Colonic mucosa (tissue), 4 donors: ENCODE measurements around the gene PIGB. TPM values are rescaled to one million over a fixed set of nuclear protein-coding genes. Genes with fewer than 3 reads are reported as not detected.
"Not testable (repeated sequence)": the region's sequence is repeated elsewhere in the genome, so short reads cannot be mapped to it uniquely, and the experiment has no call there.

Experiments
- DNase-seq: peaks from one replicate; pipeline ENCODE4 v3.0.0-alpha.2; 2020
- H3K27ac ChIP-seq: fragments of 200-600 bp; one replicate; pipeline ENCODE4 v1.8.0; 2021
- H3K27me3 ChIP-seq: fragments of 200-600 bp; one replicate; pipeline ENCODE4 v1.8.0; 2021
- H3K36me3 ChIP-seq: fragments of 200-600 bp; one replicate; pipeline ENCODE4 v1.8.0; 2021
- H3K4me1 ChIP-seq: fragments of 200-600 bp; one replicate; pipeline ENCODE4 v1.8.0; 2021; ENCODE audit warnings: mild to moderate bottlenecking
- H3K4me3 ChIP-seq: fragments of 200-600 bp; one replicate; pipeline ENCODE4 v1.8.0; 2021
- H3K9ac ChIP-seq, 2 donors: one replicate each; pipeline ENCODE4 v1.7.0; 2013; ENCODE audit warnings: control low read depth in 2 of 2, low read depth in 2 of 2, low read length in 2 of 2
- H3K9me3 ChIP-seq: fragments of 200-600 bp; one replicate; pipeline ENCODE4 v1.8.0; 2021
- intact Hi-C: fragments of 100-400 bp; cut with DNase I; formaldehyde crosslinking; loops from one replicate; pipeline ENCODE4 v1.14.1; 2022
- total RNA-seq, 2 donors: library from RNA; stranded (reverse); fragmentation: NEBNext Ultra II Directional in 1 of 2; extraction: Animal tissue kit (Norgen Biotek cat#: 25700) in 1 of 2; gene quantifications; one replicate each; pipeline ENCODE4 v1.2.1, GENCODE V29; 2021
- TF ChIP-seq, protein P1 (sequence below): fragments of 200-600 bp; IDR thresholded peaks from one replicate; pipeline ENCODE4 v1.8.0; 2022; ENCODE audit warnings: antibody characterized with exemption, mild to moderate bottlenecking
- donor health status: healthy.
- donor health status: DM: no; HTN: no; CAD: no.
- donor health status: DM: no; HTN: no; CAD: no.

The PIGB gene
- total RNA-seq, 2 donors from 2014 or later: 15.0 to 15.8 TPM

GRCh38 chr15:55279100-55279745 lies 39.8 kb upstream of the PIGB start:
- H3K9ac ChIP-seq: no peak overlapping the region
- peak overlapping the region; percentile 52 for H3K27ac ChIP-seq
- intact Hi-C loops: no loop called here
- no peak overlapping the region for H3K4me3 ChIP-seq
- H3K9me3 ChIP-seq: no peaks in the 10 kb centered on the region
- H3K4me1 ChIP-seq: no peaks in the 10 kb centered on the region
- TF ChIP-seq, protein P1, sequence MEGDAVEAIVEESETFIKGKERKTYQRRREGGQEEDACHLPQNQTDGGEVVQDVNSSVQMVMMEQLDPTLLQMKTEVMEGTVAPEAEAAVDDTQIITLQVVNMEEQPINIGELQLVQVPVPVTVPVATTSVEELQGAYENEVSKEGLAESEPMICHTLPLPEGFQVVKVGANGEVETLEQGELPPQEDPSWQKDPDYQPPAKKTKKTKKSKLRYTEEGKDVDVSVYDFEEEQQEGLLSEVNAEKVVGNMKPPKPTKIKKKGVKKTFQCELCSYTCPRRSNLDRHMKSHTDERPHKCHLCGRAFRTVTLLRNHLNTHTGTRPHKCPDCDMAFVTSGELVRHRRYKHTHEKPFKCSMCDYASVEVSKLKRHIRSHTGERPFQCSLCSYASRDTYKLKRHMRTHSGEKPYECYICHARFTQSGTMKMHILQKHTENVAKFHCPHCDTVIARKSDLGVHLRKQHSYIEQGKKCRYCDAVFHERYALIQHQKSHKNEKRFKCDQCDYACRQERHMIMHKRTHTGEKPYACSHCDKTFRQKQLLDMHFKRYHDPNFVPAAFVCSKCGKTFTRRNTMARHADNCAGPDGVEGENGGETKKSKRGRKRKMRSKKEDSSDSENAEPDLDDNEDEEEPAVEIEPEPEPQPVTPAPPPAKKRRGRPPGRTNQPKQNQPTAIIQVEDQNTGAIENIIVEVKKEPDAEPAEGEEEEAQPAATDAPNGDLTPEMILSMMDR: no peak
- H3K27me3 ChIP-seq: no peaks in the 10 kb centered on the region
- H3K36me3 ChIP-seq: no peaks in the 10 kb centered on the region
- no peak for DNase-seq

DNA sequence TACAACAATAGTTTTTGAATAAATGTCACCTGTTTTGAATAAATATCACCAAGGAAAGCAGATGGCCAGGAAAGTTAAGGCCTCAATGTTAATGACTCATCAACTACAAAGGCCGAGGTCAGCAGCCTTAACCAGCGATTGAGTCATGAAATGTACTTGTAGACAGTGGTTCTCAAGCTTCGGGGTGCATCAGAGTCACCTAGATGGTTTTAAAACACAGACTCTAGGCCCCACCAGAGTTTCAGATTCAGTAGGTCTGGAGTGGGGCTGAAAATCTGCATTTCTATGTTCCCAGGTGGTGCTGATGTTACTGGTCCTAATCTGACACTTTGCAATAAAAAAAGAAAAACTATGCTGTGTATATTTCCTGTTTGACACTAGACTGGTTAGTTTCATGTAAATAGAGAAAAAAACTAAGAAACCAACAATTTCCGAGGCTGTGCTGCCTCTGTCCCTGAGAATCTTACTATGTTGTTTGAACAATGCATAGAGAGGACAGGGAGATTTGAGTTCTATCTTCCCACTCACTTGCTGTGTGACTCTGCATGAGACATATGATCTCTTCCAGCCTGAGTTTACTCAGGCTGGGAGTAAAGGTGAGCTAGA lies 39.2 kb upstream of the PIGB start:
- no peaks in the 10 kb centered on the region for H3K4me1 ChIP-seq
- no peaks in the 10 kb centered on the region for H3K9me3 ChIP-seq
- TF ChIP-seq, protein P1: no peak
- H3K4me3 ChIP-seq: no peak overlapping the region
- H3K36me3 ChIP-seq: no peaks in the 10 kb centered on the region
- no peak overlapping the region for H3K9ac ChIP-seq
- H3K27me3 ChIP-seq: no peaks in the 10 kb centered on the region
- intact Hi-C loops: no loop called here
- DNase-seq: no peak
- peak overlapping the region; percentile 52 for H3K27ac ChIP-seq

DNA sequence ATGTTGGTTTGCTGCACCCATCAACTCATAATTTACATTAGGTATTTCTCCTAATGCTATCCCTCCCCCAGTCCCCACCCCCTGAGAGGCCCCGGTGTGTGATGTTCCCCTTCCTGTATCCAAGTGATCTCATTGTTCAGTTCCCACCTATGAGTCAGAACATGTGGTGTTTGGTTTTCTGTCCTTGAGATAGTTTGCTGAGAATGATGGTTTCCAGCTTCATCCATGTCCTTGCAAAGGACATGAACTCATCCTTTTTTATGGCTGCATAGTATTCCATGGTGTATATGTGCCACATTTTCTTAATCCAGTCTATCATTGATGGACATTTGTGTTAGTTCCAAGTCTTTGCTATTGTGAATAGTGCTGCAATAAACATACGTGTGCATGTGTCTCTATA lies 38.4 kb upstream of the PIGB start:
- H3K9me3 ChIP-seq, H3K36me3 ChIP-seq, H3K4me3 ChIP-seq, DNase-seq, H3K27me3 ChIP-seq, H3K9ac ChIP-seq, H3K4me1 ChIP-seq, intact Hi-C loops: not testable (repeated sequence)
- H3K27ac ChIP-seq: peak overlapping the region; percentile 52

- Histone ChIP-seq H3K4me1 (no peaks in the 10 kb centered on the region), H3K36me3 (no peaks in the 10 kb centered on the region), H3K27me3 (no peaks in the 10 kb centered on the region), H3K4me3 (no peak overlapping the region), H3K9ac (peak overlapping the region in 1 of 2 donors; percentile 19), H3K9me3 (no peaks in the 10 kb centered on the region), H3K27ac (peak overlapping the region; percentile 34)
- TF ChIP-seq, protein P1: no peak
- intact Hi-C loops: no loop called here
- no peak for DNase-seq
Measured at GRCh38 chr15:55281517-55282228, 37.3 kb upstream of the PIGB start.

GRCh38 chr15:55282284-55282833 lies 36.7 kb upstream of the PIGB start:
- intact Hi-C loops: no loop called here
- H3K4me3 ChIP-seq: no peak overlapping the region
- peak overlapping the region; percentile 34 for H3K27ac ChIP-seq
- no peaks in the 10 kb centered on the region for H3K4me1 ChIP-seq
- H3K9ac ChIP-seq: peak overlapping the region in 1 of 2 donors; percentile 23
- TF ChIP-seq, protein P1: no peak
- no peaks in the 10 kb centered on the region for H3K36me3 ChIP-seq
- no peaks in the 10 kb centered on the region for H3K27me3 ChIP-seq
- H3K9me3 ChIP-seq: no peaks in the 10 kb centered on the region
- no peak for DNase-seq
